Breast epithelium (tissue), 4 donors: ENCODE measurements around the gene SHISA6. TPM values are rescaled to one million over a fixed set of nuclear protein-coding genes. Genes with fewer than 3 reads are reported as not detected.

Experiments used
- DNase-seq, 2 donors: peaks; one replicate each; pipeline ENCODE4 v3.0.0-alpha.2; 2019; ENCODE audit warnings: low spot score in 2 of 2
- H3K27ac ChIP-seq, 2 donors: fragments of 200-600 bp; sonication (generic) in 1 of 2; one replicate each; pipeline ENCODE4 v1.5.1; 2016 to 2019; ENCODE audit warnings: mild to moderate bottlenecking in 1 of 2
- H3K27me3 ChIP-seq, 2 donors: fragments of 200-600 bp; sonication (generic) in 1 of 2; one replicate each; pipeline versions ENCODE4 v1.5.1 to v1.6.0; 2017 to 2019; ENCODE audit warnings: control low read depth in 1 of 2, mild to moderate bottlenecking in 1 of 2
- H3K36me3 ChIP-seq: fragments of 200-600 bp; one replicate; pipeline ENCODE4 v1.5.1; 2019
- H3K4me1 ChIP-seq, 2 donors: fragments of 200-600 bp; sonication (generic); one replicate each; pipeline ENCODE4 v1.5.1; 2016 to 2019; ENCODE audit warnings: control low read depth in 1 of 2
- H3K4me3 ChIP-seq, 3 donors: fragments of 200-600 bp; sonication (generic); 1 replicate in 2 of 3; 2 replicates in 1 of 3; pipeline ENCODE4 v1.5.1; 2016 to 2019; ENCODE audit warnings: mild to moderate bottlenecking in 3 of 3, moderate library complexity in 2 of 3
- H3K9me3 ChIP-seq, 2 donors: fragments of 200-600 bp; sonication (generic) in 1 of 2; one replicate each; pipeline ENCODE4 v1.5.1; 2016 to 2019; ENCODE audit warnings: control low read depth in 1 of 2
- CTCF ChIP-seq, 3 donors: fragments of 450-650 bp; IDR thresholded peaks; one replicate each; pipeline ENCODE4 v1.5.1; 2016 to 2017; ENCODE audit warnings: antibody characterized with exemption in 3 of 3, mild to moderate bottlenecking in 3 of 3, moderate library complexity in 3 of 3
- POLR2A ChIP-seq: fragments of 450-650 bp; IDR thresholded peaks from one replicate; pipeline ENCODE4 v1.6.1; 2016; ENCODE audit warnings: antibody characterized with exemption, mild to moderate bottlenecking, moderate library complexity
- POLR2AphosphoS5 ChIP-seq, 3 donors: sonication (generic); formaldehyde crosslinking; IDR thresholded peaks; one replicate each; pipeline ENCODE4 v1.6.1; 2017; ENCODE audit warnings: antibody characterized with exemption in 3 of 3
- intact Hi-C: fragments of 100-400 bp; cut with DNase I; formaldehyde crosslinking; loops from one replicate; pipeline ENCODE4 v1.15.1; 2023; ENCODE audit warnings: low total_unique reads
- total RNA-seq, 3 donors: library from RNA; depleted of rRNA; stranded (reverse); fragments of >200 nt; gene quantifications; one replicate each; pipeline ENCODE4 v1.1.0, GENCODE V29; 2016

The SHISA6 gene
- total RNA-seq, 3 donors from 2014 or later: 0.44 to 5.3 (median 3.3) TPM

GRCh38 chr17:11332706-11333105 lies 91.7 kb downstream of the SHISA6 start:
- no peaks in the 10 kb centered on the region for H3K36me3 ChIP-seq
- no peak overlapping the region for H3K27ac ChIP-seq
- no peaks in the 10 kb centered on the region for H3K27me3 ChIP-seq
- H3K9me3 ChIP-seq: no peaks in the 10 kb centered on the region
- no peaks in the 10 kb centered on the region for H3K4me1 ChIP-seq
- intact Hi-C loops: no loop called here
- no peak for DNase-seq
- TF ChIP-seq POLR2A: no peak
- no peak for TF ChIP-seq POLR2AphosphoS5 (IDR thresholded peaks at IDR 0.05)
- TF ChIP-seq CTCF (IDR thresholded peaks at IDR 0.05): no peak
- H3K4me3 ChIP-seq: no peak overlapping the region

- TF ChIP-seq POLR2A (no peak), POLR2AphosphoS5 (IDR thresholded peaks at IDR 0.05) (no peak), CTCF (IDR thresholded peaks at IDR 0.05) (no peak)
- Histone ChIP-seq H3K27ac (no peak overlapping the region), H3K4me3 (no peak overlapping the region), H3K9me3 (no peaks in the 10 kb centered on the region), H3K27me3 (no peaks in the 10 kb centered on the region), H3K4me1 (no peaks in the 10 kb centered on the region), H3K36me3 (no peaks in the 10 kb centered on the region)
- no peak for DNase-seq
- intact Hi-C loops: no loop called here
Measured at GRCh38 chr17:11334493-11334892, 93.5 kb downstream of the SHISA6 start.

GRCh38 chr17:11336290-11336689 lies 95.3 kb downstream of the SHISA6 start:
- H3K27me3 ChIP-seq: no peaks in the 10 kb centered on the region
- no peak overlapping the region for H3K4me3 ChIP-seq
- no peak for DNase-seq
- H3K36me3 ChIP-seq: no peaks in the 10 kb centered on the region
- no peaks in the 10 kb centered on the region for H3K9me3 ChIP-seq
- H3K27ac ChIP-seq: no peak overlapping the region
- intact Hi-C loops: no loop called here
- no peaks in the 10 kb centered on the region for H3K4me1 ChIP-seq
- no peak for TF ChIP-seq CTCF (IDR thresholded peaks at IDR 0.05)

GRCh38 chr17:11340803-11341202 lies 99.8 kb downstream of the SHISA6 start:
- DNase-seq: no peak
- intact Hi-C loops: loop anchor here (2.0 kb wide), 1 partner anchor 314 kb away; no protein-coding TSS in a partner anchor
- Histone ChIP-seq H3K9me3 (no peaks in the 10 kb centered on the region), H3K4me3 (no peak overlapping the region), H3K36me3 (no peaks in the 10 kb centered on the region), H3K27ac (no peak overlapping the region), H3K4me1 (no peaks in the 10 kb centered on the region), H3K27me3 (no peaks in the 10 kb centered on the region)
- no peak for TF ChIP-seq CTCF (IDR thresholded peaks at IDR 0.05)
- no peak for TF ChIP-seq POLR2A
- TF ChIP-seq POLR2AphosphoS5 (IDR thresholded peaks at IDR 0.05): no peak

GRCh38 chr17:11342138-11342537 lies 101.1 kb downstream of the SHISA6 start:
- H3K27ac ChIP-seq: no peak overlapping the region
- H3K4me3 ChIP-seq: no peak overlapping the region
- intact Hi-C loops: no loop called here
- H3K9me3 ChIP-seq: no peaks in the 10 kb centered on the region
- no peaks in the 10 kb centered on the region for H3K4me1 ChIP-seq
- no peak for DNase-seq
- no peaks in the 10 kb centered on the region for H3K27me3 ChIP-seq
- no peaks in the 10 kb centered on the region for H3K36me3 ChIP-seq
- no peak for TF ChIP-seq CTCF (IDR thresholded peaks at IDR 0.05)
- no peak for TF ChIP-seq POLR2AphosphoS5 (IDR thresholded peaks at IDR 0.05)
